Stimulated activated CD4-positive, alpha-beta T cell treated with anti-CD3 and anti-CD28 coated beads, Interleukin-2, amount 100 ng/mL, for 48 hours (primary cell): ENCODE results near the gene CYP27A1.
"Not testable (repeated sequence)": the region's sequence is repeated elsewhere in the genome, so short reads cannot be mapped to it uniquely, and the experiment has no call there.

Experiments used
- DNase-seq, 2 donors: peaks; one replicate each; pipeline ENCODE4 v3.0.0-alpha.2; 2020

Gene CYP27A1

DNA sequence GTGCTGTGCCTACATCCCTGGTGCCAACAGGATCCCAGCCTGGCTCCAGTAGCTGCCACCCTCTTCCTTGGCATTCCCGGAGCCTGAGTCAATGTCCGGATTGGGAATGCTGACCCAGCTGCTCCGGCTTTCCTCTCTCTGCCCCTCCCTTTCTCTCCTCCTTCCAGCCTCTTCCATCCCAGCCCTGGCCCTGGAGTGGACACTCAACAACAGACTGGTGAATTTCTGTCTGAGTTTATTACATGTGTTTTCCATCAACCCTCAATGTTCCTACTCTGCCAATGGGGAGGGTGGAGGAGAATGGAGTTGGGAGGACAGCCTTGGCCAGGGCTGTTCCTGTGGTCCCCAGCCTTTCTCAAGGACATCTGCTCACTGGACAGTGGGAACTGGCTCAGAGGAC, 50.6 kb downstream of the CYP27A1 start:
- no peak for DNase-seq

DNA sequence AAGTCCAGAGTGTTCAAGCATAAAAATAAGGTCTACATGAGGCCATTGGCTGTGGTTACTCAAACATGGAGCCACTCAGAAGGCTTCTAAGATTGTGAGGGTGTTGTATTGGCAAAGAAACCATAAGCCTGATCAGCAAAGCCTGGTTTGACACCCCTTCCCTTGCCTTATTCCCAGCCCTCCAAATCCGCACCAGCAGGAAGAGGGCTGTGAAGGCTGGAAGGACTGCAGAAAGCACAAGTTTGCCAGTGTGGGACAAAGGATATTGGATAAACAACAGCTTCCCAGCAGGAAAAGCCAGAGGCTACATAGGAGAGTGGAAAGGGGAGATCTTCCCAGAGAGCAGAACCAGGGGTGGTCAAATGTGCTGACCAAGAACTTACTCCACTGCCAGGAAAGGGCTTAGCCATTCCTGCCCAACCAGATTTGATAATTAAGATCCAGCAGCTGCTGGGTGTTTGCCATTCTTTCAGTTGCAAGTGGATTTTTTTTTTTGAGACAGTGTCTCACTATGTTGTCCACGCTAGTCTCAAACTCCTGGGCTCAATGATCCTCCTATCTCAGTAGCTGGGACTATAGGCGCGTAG, 51.2 kb downstream of the CYP27A1 start:
- DNase-seq, result no peak

DNA sequence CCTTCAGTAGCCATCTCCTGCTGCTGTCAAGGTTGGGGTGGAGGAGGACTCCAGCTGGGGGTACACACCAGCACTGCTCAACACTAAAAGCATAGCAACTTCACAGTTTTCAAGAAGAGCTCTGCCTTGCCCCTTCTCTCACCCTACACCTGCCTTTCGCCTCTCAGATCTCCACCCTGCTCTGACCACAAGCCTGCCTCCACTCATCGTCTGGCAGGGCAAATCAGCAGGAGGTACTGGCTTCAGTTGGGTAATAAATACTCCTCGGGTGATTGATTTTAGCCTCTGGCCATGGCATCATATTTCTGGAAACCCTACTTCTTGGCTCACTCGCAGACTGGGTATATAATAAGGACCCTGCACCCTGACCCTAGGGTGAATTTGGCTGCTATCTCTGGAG, 52.7 kb downstream of the CYP27A1 start:
- no peak for DNase-seq

DNA sequence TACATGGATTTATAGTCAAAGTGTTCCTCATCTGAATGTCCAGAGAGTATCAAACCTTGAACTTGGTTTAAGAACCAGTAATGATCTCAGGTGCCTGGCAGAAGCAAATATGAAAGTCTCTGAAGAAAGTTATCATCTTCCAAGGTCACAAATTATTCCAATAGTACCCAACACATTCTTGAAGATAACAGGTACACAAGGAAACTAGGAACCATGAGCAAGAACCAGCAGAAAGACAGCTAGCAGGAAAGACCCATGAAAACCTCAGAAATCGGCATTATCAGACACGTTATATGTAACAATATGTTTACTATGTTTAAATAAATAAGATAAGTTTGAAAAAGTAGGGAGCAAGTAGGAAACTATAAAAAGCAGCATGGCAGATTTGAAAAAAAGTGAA, 55.5 kb downstream of the CYP27A1 start:
- DNase-seq, result no peak

DNA sequence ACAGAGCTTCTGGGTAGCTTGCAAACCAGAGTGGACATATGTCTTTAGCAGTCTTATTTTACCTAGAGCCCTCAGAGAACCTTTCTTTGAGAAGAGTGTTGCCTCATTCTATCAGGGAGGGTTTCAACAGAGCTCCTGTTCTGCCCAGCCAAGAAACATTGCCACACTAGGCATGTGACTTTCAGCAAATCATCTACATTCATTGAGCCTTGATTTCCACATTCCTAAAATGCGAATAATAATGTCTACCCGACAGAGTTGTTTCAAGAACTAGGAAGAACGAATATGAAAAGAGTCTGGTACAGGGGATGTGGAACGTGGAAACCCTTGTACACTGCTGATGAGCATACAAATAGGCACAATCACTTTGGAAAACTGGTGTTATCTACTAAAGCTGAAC, 57.5 kb downstream of the CYP27A1 start:
- DNase-seq, result no peak

DNA sequence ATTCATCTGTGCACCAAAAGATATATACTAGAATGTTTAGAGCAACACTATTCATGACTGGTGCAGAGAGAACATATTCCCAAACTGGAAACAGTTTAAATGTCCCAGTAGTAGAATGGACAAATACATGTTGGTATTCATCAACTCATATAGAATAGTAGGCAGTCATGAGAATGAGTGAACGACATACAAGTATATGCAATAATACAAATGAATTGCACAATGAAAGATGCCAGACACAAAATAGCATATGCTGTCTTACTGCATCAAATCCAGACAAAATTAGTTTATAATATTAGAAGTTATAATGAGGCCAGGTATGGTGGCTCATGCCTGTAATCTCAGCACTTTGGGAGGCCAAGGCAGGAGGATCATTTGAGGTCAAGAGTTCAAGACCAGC, 57.9 kb downstream of the CYP27A1 start:
- no peak for DNase-seq

DNA sequence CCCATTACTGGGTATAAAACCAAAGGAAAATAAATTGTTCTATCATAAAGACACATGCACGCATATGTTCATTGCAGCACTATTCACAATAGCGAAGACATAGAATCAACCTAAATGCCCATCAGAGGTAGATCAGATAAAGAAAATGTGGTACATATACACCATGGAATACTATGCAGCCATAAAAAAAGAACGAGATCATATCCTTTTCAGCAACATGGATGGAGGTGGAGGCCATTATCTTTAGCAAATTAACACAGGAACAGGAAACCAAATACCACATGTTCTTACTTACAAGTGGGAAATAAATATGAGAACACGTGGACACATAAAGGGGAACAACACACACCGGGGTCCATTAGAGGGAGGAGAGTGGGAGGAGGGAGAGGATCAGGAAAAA, 62.4 kb downstream of the CYP27A1 start:
- not testable (repeated sequence) for DNase-seq

DNA sequence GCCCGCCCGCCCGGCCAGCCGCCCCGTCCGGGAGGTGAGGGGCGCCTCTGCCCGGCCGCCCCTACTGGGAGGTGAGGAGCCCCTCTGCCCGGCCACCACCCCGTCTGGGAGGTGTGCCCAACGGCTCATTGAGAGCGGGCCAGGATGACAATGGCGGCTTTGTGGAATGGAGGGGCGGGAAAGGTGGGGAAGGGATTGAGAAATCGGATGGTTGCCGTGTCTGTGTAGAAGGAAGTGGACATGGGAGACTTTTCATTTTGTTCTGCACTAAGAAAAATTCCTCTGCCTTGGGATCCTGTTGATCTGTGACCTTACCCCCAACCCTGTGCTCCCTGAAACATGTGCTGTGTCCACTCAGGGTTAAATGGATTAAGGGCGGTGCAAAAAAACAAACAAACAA, 65.0 kb downstream of the CYP27A1 start:
- DNase-seq, result not testable (repeated sequence)

DNA sequence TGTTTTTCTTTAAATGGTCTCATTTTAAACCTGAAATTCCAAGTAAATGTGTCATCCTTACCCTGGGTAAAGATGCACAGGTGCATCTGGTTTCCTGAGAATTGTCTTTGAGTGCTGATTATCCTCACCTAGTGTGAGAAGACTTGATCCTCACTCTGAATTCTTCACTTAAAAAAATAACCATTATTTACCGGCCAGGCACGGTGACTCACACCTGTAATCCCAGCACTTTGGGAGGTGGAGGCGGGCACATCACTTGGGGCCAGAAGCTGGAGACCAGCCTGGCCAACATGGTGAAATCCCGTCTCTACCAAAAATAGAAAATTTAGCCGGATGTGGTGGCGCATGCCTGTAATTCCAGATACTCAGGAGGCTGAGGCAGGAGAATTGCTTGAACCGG, 67.8 kb downstream of the CYP27A1 start:
- no peak for DNase-seq

DNA sequence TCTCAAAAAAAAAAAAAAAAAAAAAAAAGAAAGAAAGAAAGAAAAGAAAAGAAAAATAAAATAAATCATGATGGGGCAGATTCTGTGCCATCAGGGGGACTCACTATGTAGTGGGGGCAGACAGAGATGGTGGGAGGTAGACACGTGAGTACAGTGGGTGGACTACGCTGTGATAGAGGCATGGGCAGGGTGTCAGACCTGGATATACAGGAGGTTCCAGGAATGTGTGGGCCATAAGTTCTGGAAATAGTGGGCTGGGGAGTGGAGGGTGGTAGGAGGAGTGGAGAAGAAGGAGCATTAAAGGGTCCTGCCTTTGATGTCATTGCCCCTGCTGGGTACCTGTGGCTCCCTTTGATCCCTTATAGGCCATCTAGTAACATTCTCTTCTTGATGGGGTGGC, 68.8 kb downstream of the CYP27A1 start:
- DNase-seq, result no peak

DNA sequence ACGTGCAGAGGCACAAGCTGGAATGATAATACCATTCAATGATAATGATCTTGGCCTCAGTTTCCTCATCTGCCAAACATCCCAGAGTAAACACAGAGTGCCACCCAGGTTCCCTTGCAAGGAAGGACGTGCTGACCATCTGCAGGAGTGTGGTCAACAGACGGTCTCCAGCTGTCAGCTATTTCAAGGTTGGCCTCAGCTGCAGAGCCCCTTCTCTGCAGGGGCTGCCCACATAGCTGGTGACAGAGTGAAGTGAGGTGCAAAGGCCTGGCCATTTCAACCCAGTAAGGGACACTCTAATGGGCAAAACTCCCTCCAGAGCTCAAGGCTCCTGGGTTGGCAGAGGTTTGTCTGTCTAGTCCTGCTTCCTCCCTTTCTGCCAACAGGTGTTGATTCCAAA, 69.3 kb downstream of the CYP27A1 start:
- no peak for DNase-seq

DNA sequence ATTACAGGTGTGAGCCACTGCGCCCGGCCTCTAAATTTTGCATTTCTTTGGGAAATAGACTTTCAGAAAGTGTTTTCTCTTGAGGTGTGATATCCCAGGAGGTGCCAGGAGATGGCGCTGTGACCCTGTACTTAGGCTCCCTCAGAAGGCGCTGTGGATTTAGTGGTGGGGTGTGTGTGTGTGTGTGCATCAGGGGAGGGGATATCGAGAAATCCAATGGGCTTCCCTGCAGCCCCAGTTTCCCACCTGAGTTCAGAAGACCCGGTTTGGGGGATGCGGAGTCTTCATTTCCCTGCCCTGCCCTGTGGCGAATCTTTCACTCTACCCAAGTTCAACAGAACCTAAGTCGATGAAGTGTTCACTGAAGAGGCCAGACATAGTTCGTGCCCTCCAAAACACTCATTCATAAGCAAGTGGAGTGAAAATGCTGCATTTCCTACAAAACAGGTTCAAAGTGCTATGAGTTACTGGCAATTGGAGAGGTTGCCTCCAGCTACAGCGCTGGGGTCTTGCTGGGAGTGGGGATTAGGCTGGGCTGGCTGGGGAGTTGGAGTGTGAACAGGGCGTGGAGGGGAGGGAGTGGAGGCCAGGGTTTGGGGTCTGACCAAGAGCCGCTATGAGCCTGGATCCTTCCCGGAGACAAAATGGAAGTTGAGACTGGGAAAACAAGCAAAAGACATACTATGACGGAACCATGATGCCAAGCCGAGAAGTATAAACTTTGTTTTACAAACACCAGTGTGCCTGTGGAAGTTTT, 71.1 kb downstream of the CYP27A1 start:
- peak; percentile 67 to 68 for DNase-seq

DNA sequence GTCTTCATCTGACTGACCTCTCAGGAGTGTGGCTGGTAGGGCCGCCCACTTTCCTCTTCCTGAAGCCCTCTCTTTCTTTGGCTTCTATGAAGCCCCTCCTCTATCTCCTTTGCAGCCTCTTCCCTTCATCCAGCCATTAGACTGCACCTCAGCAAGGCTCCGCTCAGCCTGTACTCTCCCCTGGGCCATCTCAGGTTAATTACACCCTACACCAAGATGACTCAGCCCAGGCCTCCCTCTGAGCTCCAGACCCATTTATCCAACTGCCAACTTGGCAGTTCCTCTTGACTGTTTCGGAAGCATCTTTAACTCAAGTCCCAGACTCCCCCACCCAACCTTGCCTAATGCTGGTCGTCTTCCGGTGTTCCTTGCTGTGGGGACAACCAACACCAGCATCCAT, 71.8 kb downstream of the CYP27A1 start:
- DNase-seq, result no peak

DNA sequence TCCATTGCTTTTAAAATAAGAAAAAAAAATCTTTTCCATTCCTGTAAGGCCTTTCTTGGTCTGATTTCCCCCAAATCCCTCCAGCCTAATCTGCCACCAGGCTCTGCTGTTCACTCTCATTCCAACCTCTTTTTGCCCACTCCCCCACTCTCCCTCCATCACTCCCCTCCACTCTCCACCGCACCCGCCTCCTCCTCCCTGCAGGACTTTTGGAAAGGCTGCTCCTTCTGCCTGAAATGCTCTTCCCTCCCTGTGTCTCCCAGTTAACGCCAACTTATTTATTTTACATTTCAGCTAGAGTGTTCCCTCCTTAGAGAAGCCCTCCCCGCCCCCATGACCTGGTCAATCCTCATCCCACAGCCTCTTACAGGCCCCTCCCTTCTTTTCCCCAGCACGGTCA, 72.9 kb downstream of the CYP27A1 start:
- no peak for DNase-seq

DNA sequence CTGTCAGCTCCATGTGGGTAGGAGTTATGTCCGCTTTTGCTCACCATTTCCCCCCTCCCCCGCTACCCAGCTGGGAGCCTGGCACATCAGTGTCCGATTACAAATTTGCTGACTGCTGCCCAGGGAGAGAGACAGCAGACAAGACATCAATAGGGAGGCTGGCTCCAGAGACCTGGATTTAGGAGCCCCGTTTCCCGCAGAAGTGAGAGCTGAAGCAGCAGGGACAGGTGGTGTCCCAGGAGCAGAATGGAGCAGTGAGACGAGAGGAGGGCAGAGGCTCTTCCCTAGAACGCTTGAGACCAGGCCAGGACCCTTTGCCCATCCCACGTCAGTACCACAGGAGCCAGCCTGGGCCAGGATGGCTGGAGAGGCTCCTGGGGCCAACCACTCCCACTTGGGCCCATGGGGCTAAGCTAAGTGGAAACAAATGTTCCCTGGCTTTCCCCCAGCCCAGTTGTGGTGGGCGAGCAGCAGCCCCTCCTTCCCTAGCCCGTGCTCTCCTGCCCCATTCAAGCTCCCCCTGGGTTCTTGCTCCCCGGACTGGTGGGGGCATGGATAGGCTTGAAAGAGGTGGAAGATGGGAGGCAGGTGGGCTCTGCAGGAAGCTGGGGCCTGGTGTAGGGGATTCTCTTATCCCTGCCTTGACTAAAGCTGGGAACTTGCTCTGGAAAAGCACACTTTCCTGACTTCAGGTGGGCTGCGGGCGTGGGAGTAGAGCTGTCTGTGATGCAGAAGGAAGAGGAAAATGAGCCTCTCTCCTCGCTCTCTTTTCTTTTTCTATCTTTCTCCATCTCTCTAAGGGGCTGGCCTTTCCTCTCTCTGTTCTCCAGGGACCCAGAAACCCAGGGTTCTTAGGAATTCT, 73.6 kb downstream of the CYP27A1 start:
- DNase-seq, result no peak

DNA sequence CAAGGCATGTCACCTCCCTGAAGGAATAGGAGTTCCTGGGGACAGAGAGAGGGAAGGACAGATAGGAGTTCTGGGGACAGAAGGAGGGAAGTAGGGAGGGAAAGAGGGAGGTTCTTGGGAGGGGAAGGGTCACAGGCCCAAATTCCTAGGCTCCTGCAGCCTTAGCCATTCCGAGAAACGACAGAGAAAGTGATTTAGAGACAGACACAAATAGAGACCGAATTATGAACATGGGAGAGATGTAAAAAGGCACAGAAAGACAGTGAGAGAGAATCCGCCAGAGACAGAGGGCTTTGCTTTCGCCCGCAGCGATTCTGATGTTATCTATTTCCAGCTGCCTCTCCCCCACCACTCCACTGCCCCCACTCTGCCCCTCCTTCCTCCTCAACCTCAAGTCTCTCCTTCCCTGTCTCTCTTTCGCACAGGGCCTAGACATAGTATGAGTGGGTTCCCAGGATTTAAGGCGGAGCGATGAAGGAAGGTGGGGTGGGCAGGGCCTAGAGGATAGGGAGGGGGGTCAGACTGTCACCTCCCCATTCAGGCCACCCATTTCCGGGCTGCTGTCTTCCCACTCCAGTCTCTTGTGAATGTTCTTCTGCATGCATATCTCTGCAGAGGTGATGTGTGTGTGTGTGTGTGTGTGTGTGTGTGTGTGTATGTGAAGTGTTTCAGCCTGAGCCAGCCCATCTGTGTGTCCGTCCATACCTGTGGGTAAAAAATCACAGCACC, 74.4 kb downstream of the CYP27A1 start:
- no peak for DNase-seq

DNA sequence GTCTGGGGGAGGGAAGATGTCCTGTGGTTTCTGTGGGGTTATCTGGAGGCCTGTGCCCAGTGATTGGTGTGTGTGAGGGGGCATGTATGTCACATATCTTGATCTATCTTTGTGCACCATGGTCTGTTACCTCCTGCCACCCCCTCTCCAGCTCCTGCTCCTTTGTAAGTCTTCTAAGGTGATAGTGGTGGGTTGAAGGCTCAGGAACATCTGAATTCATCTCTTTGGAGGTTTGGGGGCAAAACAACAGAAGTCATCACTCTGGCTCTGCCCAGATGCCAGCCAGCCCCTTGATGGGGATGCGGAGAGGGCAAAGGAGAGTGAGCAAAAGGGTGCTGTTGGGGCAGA, 74.9 kb downstream of the CYP27A1 start:
- no peak for DNase-seq

DNA sequence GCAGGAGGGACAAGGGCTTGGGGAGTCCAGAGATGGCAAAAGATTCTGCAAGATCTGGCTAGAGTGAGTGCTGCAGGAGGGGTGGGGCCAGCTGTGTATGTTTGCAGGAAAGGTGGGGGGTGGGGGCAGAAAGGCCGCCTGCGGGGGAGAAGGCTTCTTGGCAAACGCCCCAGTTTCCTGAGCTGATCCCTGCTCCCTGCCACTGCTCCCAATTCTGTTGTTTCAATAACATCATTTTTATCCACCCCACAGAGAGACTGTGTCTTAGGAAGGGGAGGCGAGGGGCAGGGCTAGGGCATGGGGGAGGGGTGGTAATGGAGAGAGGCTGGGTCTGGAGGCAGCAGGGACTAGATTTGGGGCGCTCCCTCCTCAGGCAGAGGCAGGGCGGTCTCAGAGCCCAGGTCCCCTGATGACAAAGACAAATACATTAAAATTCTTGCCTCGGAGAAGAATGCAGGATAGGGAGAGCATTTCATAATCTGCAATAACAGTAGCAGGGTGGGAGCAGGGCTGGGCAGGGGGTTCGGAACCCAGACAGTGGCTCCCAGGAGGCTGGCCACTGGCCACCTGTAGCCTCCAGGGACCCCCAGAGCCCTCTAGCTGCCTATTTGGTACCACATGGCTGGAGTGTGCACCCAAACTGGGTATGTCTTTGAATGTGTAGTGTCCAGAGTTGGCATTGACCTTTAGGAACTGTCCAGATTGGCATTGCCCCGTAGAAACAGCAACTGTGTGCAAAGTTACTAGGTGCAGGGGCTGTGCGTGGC, 75.6 kb downstream of the CYP27A1 start:
- DNase-seq, result no peak

DNA sequence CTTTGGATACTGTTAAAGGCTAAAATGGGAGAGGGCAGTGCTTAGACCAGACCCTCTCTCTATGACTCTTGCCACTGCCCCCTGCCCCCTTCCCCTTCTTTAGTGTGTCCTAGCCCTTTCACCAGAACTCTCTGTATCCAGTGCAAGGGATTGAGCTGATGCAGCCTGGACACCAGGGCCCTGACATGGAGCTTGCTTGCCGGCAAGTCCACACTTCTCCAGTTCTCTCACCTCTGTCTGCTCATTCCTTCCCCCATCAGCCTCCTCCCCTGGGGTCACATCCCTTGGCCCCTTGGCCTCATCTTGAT, 76.1 kb downstream of the CYP27A1 start:
- DNase-seq, result no peak

DNA sequence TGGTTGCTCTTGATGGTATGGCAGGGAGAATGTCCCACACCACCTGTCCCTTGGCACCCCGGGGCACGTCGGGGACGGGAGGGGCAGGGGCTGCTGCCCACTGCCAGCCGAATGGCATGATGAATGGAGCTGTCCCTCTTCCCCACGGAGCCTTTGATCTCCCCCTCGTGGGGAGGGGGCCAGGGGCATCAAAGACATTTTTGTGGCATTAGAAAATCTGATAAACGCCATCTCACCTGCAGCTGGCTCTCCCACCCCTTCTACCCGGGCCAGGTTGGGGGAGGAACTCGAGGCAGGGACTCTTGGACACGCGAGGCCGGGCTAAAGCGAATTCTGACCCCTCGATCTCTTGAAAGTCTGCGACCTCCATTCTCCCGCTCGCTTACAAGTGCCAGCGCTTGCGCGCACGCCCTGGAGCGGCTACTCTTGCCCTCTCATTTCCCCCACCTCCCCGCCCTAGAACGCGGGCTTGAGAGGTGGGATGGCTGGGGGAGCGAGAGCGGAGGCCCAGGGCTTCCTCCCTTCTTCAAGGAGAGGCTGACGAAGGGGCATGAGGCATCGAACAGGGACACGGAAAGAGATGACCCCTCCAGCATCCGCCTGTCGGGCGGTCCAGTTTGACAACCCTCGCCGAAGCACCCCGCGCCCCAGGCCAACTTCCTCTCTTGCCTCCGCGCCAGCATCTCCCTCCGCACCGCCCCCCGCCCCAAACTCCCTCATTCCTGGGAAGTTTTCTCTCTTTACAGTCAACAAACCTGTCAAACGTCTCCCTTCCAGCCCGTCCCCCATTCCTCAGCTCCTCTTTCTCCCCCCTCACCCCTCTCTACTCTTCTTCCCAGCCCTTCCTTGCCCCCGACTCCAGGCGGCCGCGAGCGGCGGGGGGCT, 77.0 kb downstream of the CYP27A1 start:
- no peak for DNase-seq

DNA sequence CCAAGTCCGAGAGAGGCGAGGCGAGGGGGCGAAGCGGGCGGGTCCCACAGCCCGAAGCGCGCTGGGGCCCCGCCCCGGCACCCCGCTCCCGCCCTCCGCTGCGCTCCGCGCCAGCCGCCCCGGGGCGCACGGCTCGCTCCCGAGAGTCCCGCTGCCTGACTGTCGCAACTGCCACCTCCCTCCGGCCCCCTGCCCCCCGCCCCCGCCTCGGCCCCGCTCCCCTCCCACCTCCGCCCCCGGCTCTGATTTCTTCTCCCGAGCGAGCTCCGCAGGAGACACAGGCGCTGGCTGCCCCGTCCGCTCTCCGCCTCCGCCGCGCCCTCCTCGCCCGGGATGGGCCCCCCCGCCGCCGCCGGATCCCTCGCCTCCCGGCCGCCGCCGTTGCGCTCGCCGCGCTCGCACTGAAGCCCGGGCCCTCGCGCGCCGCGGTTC, 77.6 kb downstream of the CYP27A1 start, which contains the start of gene WNT6:
WNT6 (plus strand) TSS at position 250 of the 432 bp plus-strand sequence. CDS start 233 bp downstream, outside the sequence.
- no peak for DNase-seq
